HL-60/S4 treated with retinoic acid at 250 ng/mL for 4 days and 3 days (cell line): ENCODE data around the gene PRKG1.

Source experiments
- in situ Hi-C: fragments of 300-500 bp; cut with MboI; formaldehyde crosslinking; loops from 2 replicates; pipeline ENCODE4 v1.7.0; 2022; ENCODE audit warnings: low sequenced_read_pairs

PRKG1 gene

GRCh38 chr10:51900180-51900579 lies 825.9 kb downstream of the PRKG1 start:
- in situ Hi-C loops = no loop called here

GRCh38 chr10:51903675-51904074 lies 829.4 kb downstream of the PRKG1 start:
- in situ Hi-C loops = no loop called here

- in situ Hi-C loops = no loop called here
Measured at GRCh38 chr10:51905032-51905431, 830.7 kb downstream of the PRKG1 start.

- in situ Hi-C loops = no loop called here
Measured at GRCh38 chr10:51907361-51907760, 833.1 kb downstream of the PRKG1 start.

GRCh38 chr10:51910189-51910588 lies 835.9 kb downstream of the PRKG1 start:
- in situ Hi-C loops = no loop called here

- in situ Hi-C loops = no loop called here
Measured at GRCh38 chr10:51910596-51910995, 836.3 kb downstream of the PRKG1 start.

GRCh38 chr10:51911723-51912122 lies 837.4 kb downstream of the PRKG1 start:
- in situ Hi-C loops = no loop called here

- in situ Hi-C loops = no loop called here
Measured at GRCh38 chr10:51915031-51915542, 840.8 kb downstream of the PRKG1 start.

GRCh38 chr10:51918440-51918839 lies 844.2 kb downstream of the PRKG1 start:
- in situ Hi-C loops = no loop called here

GRCh38 chr10:51918884-51919325 lies 844.6 kb downstream of the PRKG1 start:
- in situ Hi-C loops = no loop called here

- in situ Hi-C loops = no loop called here
Measured at GRCh38 chr10:51920672-51921071, 846.4 kb downstream of the PRKG1 start.

- in situ Hi-C loops = no loop called here
Measured at GRCh38 chr10:51924359-51924758, 850.1 kb downstream of the PRKG1 start.

- in situ Hi-C loops = no loop called here
Measured at GRCh38 chr10:51926337-51926736, 852.0 kb downstream of the PRKG1 start.

GRCh38 chr10:51928162-51928561 lies 853.9 kb downstream of the PRKG1 start:
- in situ Hi-C loops = no loop called here

- in situ Hi-C loops = no loop called here
Measured at GRCh38 chr10:51932530-51932929, 858.2 kb downstream of the PRKG1 start.

GRCh38 chr10:51934373-51934772 lies 860.1 kb downstream of the PRKG1 start:
- in situ Hi-C loops = no loop called here

- in situ Hi-C loops = no loop called here
Measured at GRCh38 chr10:51935341-51935740, 861.1 kb downstream of the PRKG1 start.

GRCh38 chr10:51937308-51938140 lies 863.2 kb downstream of the PRKG1 start:
- in situ Hi-C loops = no loop called here

- in situ Hi-C loops = no loop called here
Measured at GRCh38 chr10:51950371-51950995, 876.2 kb downstream of the PRKG1 start.

- in situ Hi-C loops = no loop called here
Measured at GRCh38 chr10:51950996-51951555, 876.8 kb downstream of the PRKG1 start.

- in situ Hi-C loops = no loop called here
Measured at GRCh38 chr10:51951601-51952000, 877.3 kb downstream of the PRKG1 start.

GRCh38 chr10:51952056-51952455 lies 877.8 kb downstream of the PRKG1 start:
- in situ Hi-C loops = no loop called here
